ENCODE measurements around the gene ACTR1A.

DNA sequence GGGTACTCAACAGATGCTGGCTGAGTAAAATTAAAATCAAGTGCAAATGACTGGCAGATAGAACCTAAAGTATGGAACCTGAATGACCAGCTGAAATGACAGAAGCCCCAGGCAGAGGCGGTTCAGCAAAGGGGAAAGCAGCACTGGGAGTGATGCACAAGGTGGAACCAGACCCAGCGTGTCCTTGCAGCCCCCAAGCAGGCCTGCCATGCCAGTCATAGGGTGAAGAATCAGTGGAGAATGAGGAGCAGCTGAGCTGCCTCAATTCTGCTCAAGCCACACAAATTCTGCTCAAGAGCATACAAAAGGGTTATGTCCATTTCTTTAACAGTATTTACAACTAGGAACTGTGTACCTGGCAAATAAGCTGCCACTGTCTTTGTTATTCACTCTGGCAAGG lies 8.7 kb downstream of the ACTR1A start:
- TF ChIP-seq POLR2AphosphoS5 (IDR thresholded peaks at IDR 0.05) (no peak), POLR2A (IDR thresholded peaks at IDR 0.05) (no peak), EP300 (IDR thresholded peaks at IDR 0.05) (no peak)
- TF ChIP-seq, protein P1, sequence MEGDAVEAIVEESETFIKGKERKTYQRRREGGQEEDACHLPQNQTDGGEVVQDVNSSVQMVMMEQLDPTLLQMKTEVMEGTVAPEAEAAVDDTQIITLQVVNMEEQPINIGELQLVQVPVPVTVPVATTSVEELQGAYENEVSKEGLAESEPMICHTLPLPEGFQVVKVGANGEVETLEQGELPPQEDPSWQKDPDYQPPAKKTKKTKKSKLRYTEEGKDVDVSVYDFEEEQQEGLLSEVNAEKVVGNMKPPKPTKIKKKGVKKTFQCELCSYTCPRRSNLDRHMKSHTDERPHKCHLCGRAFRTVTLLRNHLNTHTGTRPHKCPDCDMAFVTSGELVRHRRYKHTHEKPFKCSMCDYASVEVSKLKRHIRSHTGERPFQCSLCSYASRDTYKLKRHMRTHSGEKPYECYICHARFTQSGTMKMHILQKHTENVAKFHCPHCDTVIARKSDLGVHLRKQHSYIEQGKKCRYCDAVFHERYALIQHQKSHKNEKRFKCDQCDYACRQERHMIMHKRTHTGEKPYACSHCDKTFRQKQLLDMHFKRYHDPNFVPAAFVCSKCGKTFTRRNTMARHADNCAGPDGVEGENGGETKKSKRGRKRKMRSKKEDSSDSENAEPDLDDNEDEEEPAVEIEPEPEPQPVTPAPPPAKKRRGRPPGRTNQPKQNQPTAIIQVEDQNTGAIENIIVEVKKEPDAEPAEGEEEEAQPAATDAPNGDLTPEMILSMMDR (IDR thresholded peaks at IDR 0.05), result no peak
